ENCODE results near the gene SMARCA2.

The SMARCA2 gene

GRCh38 chr9:2178034-2178734, 163.0 kb downstream of the SMARCA2 start:
- Histone ChIP-seq H3K27me3 (replicated peaks in 2 of 5; ENCODE audit: control insufficient read depth in 4 of 5, insufficient read depth in 5 of 5, low read length in 4 of 5) (no peaks in the 10 kb centered on the region), H3K36me3 (ENCODE audit: control insufficient read depth in 4 of 4, insufficient read depth in 4 of 4, low read length in 3 of 4) (peaks cover 4 to 15% (median 10%) of the 10 kb centered on the region in 4 experiments), H3K9me3 (ENCODE audit: control extremely low read depth in 1 of 5, control insufficient read depth in 4 of 5, insufficient read depth in 2 of 5, low read depth in 1 of 5, low read length in 4 of 5) (no peaks in the 10 kb centered on the region), H3K4me1 (ENCODE audit: control extremely low read depth in 1 of 4, control insufficient read depth in 4 of 4, insufficient read depth in 4 of 4, low read length in 3 of 4) (peaks cover 0 to 12% (median 0%) of the 10 kb centered on the region in 4 experiments), H3K27ac (ENCODE audit: insufficient read depth in 1 of 2, low read depth in 1 of 2, low read length in 2 of 2, poor library complexity in 1 of 2, severe bottlenecking in 2 of 2) (peak overlapping the region in 1 of 2 experiments; percentile 16), H3K4me3 (ENCODE audit: control insufficient read depth in 1 of 7, extremely low read depth in 1 of 7, insufficient read depth in 4 of 7, low read depth in 2 of 7, low read length in 6 of 7) (no peak overlapping the region)
- ChIA-PET CTCF (interaction anchor here (1.8 to 16.1 kb wide), 6 partner anchors 10 to 110 kb away, joined by 4 to 272 read pairs (median 52); no protein-coding TSS in a partner anchor), POLR2A (interaction anchor here (0.6 kb wide), 1 partner anchor 51 kb away, joined by 3 read pairs; no protein-coding TSS in a partner anchor)
- 93% methylated on average over 6 of the region's 9 CpGs for WGBS (ENCODE audit: insufficient coverage)
- no peak for DNase-seq

- Histone ChIP-seq H3K36me3 (ENCODE audit: control insufficient read depth in 4 of 4, insufficient read depth in 4 of 4, low read length in 3 of 4) (peaks cover 11 to 25% (median 14%) of the 10 kb centered on the region in 4 experiments), H3K27me3 (replicated peaks in 2 of 5; ENCODE audit: control insufficient read depth in 4 of 5, insufficient read depth in 5 of 5, low read length in 4 of 5) (no peaks in the 10 kb centered on the region), H3K4me1 (ENCODE audit: control extremely low read depth in 1 of 4, control insufficient read depth in 4 of 4, insufficient read depth in 4 of 4, low read length in 3 of 4) (peaks cover 0 to 12% (median 0%) of the 10 kb centered on the region in 4 experiments), H3K4me3 (ENCODE audit: control insufficient read depth in 1 of 7, extremely low read depth in 1 of 7, insufficient read depth in 4 of 7, low read depth in 2 of 7, low read length in 6 of 7) (no peak overlapping the region), H3K9me3 (ENCODE audit: control extremely low read depth in 1 of 5, control insufficient read depth in 4 of 5, insufficient read depth in 2 of 5, low read depth in 1 of 5, low read length in 4 of 5) (no peaks in the 10 kb centered on the region), H3K27ac (ENCODE audit: insufficient read depth in 1 of 2, low read depth in 1 of 2, low read length in 2 of 2, poor library complexity in 1 of 2, severe bottlenecking in 2 of 2) (peak overlapping the region in 1 of 2 experiments; percentile 36)
- peak in 2 of 3 donors; percentile 28 to 41 for DNase-seq
- CTCF ChIA-PET = interaction anchor here (0.8 to 16.1 kb wide), 5 partner anchors 12 to 52 kb away, joined by 4 to 272 read pairs (median 99); no protein-coding TSS in a partner anchor
- 100% methylated on average over 1 of the region's 3 CpGs for WGBS (ENCODE audit: insufficient coverage)
- POLR2A ChIA-PET = no interaction called here
Measured at GRCh38 chr9:2179567-2179966, 164.4 kb downstream of the SMARCA2 start.

- ChIA-PET POLR2A (no interaction called here), CTCF (interaction anchor here (0.9 to 16.1 kb wide), 10 partner anchors 10 to 548 kb away, joined by 3 to 272 read pairs (median 7); no protein-coding TSS in a partner anchor)
- H3K27me3 ChIP-seq (replicated peaks in 2 of 5; ENCODE audit: control insufficient read depth in 4 of 5, insufficient read depth in 5 of 5, low read length in 4 of 5) = no peaks in the 10 kb centered on the region
Measured at GRCh38 chr9:2180154-2180553, 165.0 kb downstream of the SMARCA2 start.

GRCh38 chr9:2180704-2181103, 165.6 kb downstream of the SMARCA2 start:
- peaks cover 11 to 36% (median 16%) of the 10 kb centered on the region in 4 experiments for H3K36me3 ChIP-seq (ENCODE audit: control insufficient read depth in 4 of 4, insufficient read depth in 4 of 4, low read length in 3 of 4)
- no peak overlapping the region for H3K4me3 ChIP-seq (ENCODE audit: control insufficient read depth in 1 of 7, extremely low read depth in 1 of 7, insufficient read depth in 4 of 7, low read depth in 2 of 7, low read length in 6 of 7)
- no peaks in the 10 kb centered on the region for H3K27me3 ChIP-seq (replicated peaks in 2 of 5; ENCODE audit: control insufficient read depth in 4 of 5, insufficient read depth in 5 of 5, low read length in 4 of 5)
- peaks cover 0 to 12% (median 0%) of the 10 kb centered on the region in 4 experiments for H3K4me1 ChIP-seq (ENCODE audit: control extremely low read depth in 1 of 4, control insufficient read depth in 4 of 4, insufficient read depth in 4 of 4, low read length in 3 of 4)
- no peak for DNase-seq
- POLR2A ChIA-PET = no interaction called here
- H3K27ac ChIP-seq (ENCODE audit: insufficient read depth in 1 of 2, low read depth in 1 of 2, low read length in 2 of 2, poor library complexity in 1 of 2, severe bottlenecking in 2 of 2) = no peak overlapping the region
- no CpG with 5 or more reads among the region's 2 CpGs for WGBS (ENCODE audit: insufficient coverage)
- CTCF ChIA-PET = interaction anchor here (0.9 to 16.1 kb wide), 15 partner anchors 9 to 547 kb away, joined by 3 to 272 read pairs (median 7); no protein-coding TSS in a partner anchor
- no peaks in the 10 kb centered on the region for H3K9me3 ChIP-seq (ENCODE audit: control extremely low read depth in 1 of 5, control insufficient read depth in 4 of 5, insufficient read depth in 2 of 5, low read depth in 1 of 5, low read length in 4 of 5)

More at GRCh38 chr9:2180154-2180553, 165.0 kb downstream of the SMARCA2 start:
- 98% methylated on average over 4 of the region's 5 CpGs for WGBS (ENCODE audit: insufficient coverage)
- Histone ChIP-seq H3K9me3 (ENCODE audit: control extremely low read depth in 1 of 5, control insufficient read depth in 4 of 5, insufficient read depth in 2 of 5, low read depth in 1 of 5, low read length in 4 of 5) (no peaks in the 10 kb centered on the region), H3K36me3 (ENCODE audit: control insufficient read depth in 4 of 4, insufficient read depth in 4 of 4, low read length in 3 of 4) (peaks cover 11 to 31% (median 14%) of the 10 kb centered on the region in 4 experiments), H3K27ac (ENCODE audit: insufficient read depth in 1 of 2, low read depth in 1 of 2, low read length in 2 of 2, poor library complexity in 1 of 2, severe bottlenecking in 2 of 2) (peak overlapping the region in 1 of 2 experiments; percentile 36), H3K4me3 (ENCODE audit: control insufficient read depth in 1 of 7, extremely low read depth in 1 of 7, insufficient read depth in 4 of 7, low read depth in 2 of 7, low read length in 6 of 7) (no peak overlapping the region), H3K4me1 (ENCODE audit: control extremely low read depth in 1 of 4, control insufficient read depth in 4 of 4, insufficient read depth in 4 of 4, low read length in 3 of 4) (peaks cover 0 to 12% (median 0%) of the 10 kb centered on the region in 4 experiments)
- DNase-seq = peak in 1 of 3 donors; percentile 24

GRCh38 chr9:2181792-2182191, 166.6 kb downstream of the SMARCA2 start:
- H3K4me3 ChIP-seq (ENCODE audit: control insufficient read depth in 1 of 7, extremely low read depth in 1 of 7, insufficient read depth in 4 of 7, low read depth in 2 of 7, low read length in 6 of 7) = no peak overlapping the region
- peaks cover 0 to 12% (median 0%) of the 10 kb centered on the region in 4 experiments for H3K4me1 ChIP-seq (ENCODE audit: control extremely low read depth in 1 of 4, control insufficient read depth in 4 of 4, insufficient read depth in 4 of 4, low read length in 3 of 4)
- H3K27me3 ChIP-seq (replicated peaks in 2 of 5; ENCODE audit: control insufficient read depth in 4 of 5, insufficient read depth in 5 of 5, low read length in 4 of 5) = no peaks in the 10 kb centered on the region
- POLR2A ChIA-PET = no interaction called here
- H3K27ac ChIP-seq (ENCODE audit: insufficient read depth in 1 of 2, low read depth in 1 of 2, low read length in 2 of 2, poor library complexity in 1 of 2, severe bottlenecking in 2 of 2) = no peak overlapping the region
- CTCF ChIA-PET = interaction anchor here (0.6 to 16.1 kb wide), 18 partner anchors 8 to 646 kb away, joined by 3 to 272 read pairs (median 6); no protein-coding TSS in a partner anchor
- WGBS (ENCODE audit: insufficient coverage) = 80% methylated on average over 3 of the region's 7 CpGs
- peak; percentile 44 to 57 (median 45) for DNase-seq
- no peaks in the 10 kb centered on the region for H3K9me3 ChIP-seq (ENCODE audit: control extremely low read depth in 1 of 5, control insufficient read depth in 4 of 5, insufficient read depth in 2 of 5, low read depth in 1 of 5, low read length in 4 of 5)
- H3K36me3 ChIP-seq (ENCODE audit: control insufficient read depth in 4 of 4, insufficient read depth in 4 of 4, low read length in 3 of 4) = peaks cover 17 to 47% (median 23%) of the 10 kb centered on the region in 4 experiments

GRCh38 chr9:2190939-2191608, 175.9 kb downstream of the SMARCA2 start:
- Histone ChIP-seq H3K27ac (ENCODE audit: insufficient read depth in 1 of 2, low read depth in 1 of 2, low read length in 2 of 2, poor library complexity in 1 of 2, severe bottlenecking in 2 of 2) (no peak overlapping the region), H3K27me3 (replicated peaks in 2 of 5; ENCODE audit: control insufficient read depth in 4 of 5, insufficient read depth in 5 of 5, low read length in 4 of 5) (no peaks in the 10 kb centered on the region), H3K4me3 (ENCODE audit: control insufficient read depth in 1 of 7, extremely low read depth in 1 of 7, insufficient read depth in 4 of 7, low read depth in 2 of 7, low read length in 6 of 7) (no peak overlapping the region), H3K4me1 (ENCODE audit: control extremely low read depth in 1 of 4, control insufficient read depth in 4 of 4, insufficient read depth in 4 of 4, low read length in 3 of 4) (no peaks in the 10 kb centered on the region), H3K9me3 (ENCODE audit: control extremely low read depth in 1 of 5, control insufficient read depth in 4 of 5, insufficient read depth in 2 of 5, low read depth in 1 of 5, low read length in 4 of 5) (no peaks in the 10 kb centered on the region), H3K36me3 (ENCODE audit: control insufficient read depth in 4 of 4, insufficient read depth in 4 of 4, low read length in 3 of 4) (peaks cover 23 to 90% (median 51%) of the 10 kb centered on the region in 4 experiments)
- no peak for DNase-seq
- POLR2A ChIA-PET = no interaction called here
- WGBS (ENCODE audit: insufficient coverage) = 96% methylated on average over 6 of the region's 14 CpGs
- CTCF ChIA-PET = interaction anchor here (3.0 kb wide), 1 partner anchor 9 kb away, joined by 10 read pairs; no protein-coding TSS in a partner anchor
